Eye (tissue), 1 donor: ENCODE data around the gene C22orf31.
A peak's percentile ranks its signal among the peaks of the same experiment; 100 is the strongest.
"Not testable (repeated sequence)": the region's sequence is repeated elsewhere in the genome, so short reads cannot be mapped to it uniquely, and the experiment has no call there.

ENCODE experiments used
- DNase-seq: peaks from one replicate; pipeline ENCODE4 v3.0.0-alpha.2; 2015

Gene C22orf31

GRCh38 chr22:29061773-29062172 lies at the start of gene C22orf31:
TSS of gene C22orf31 (minus strand) at chr22:29061831. CDS start at chr22:29061792, 39 bp downstream.
- DNase-seq: no peak

GRCh38 chr22:29110946-29111345 lies 49.3 kb upstream of the C22orf31 start:
- no peak for DNase-seq

DNA sequence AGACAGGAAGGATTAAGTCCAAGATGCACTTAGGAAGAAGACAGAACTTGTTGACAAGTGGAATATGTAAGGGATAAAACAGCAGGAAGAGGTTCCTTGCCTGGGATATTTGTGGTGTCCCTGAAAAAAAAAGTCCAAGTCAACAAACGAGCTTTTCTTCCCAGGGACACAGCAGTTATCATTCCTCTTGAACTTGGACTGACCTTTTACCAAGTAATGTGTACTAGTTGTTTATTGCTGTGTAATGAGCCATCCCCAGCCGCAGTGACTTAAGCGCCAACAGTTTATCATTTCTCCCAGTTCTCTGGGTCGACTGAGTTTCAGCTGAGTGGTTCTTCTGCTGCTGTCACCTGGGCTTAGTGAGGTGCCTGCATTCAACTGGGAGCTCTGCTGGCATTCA lies 48.2 kb upstream of the C22orf31 start:
- DNase-seq: no peak

- DNase-seq: no peak
Observed at GRCh38 chr22:29108137-29108536, 46.5 kb upstream of the C22orf31 start.

GRCh38 chr22:29106839-29107238 lies 45.2 kb upstream of the C22orf31 start:
- peak; percentile 49 for DNase-seq

GRCh38 chr22:29105468-29105867 lies 43.8 kb upstream of the C22orf31 start:
- DNase-seq: no peak

- DNase-seq: peak; percentile 64
Observed at GRCh38 chr22:29103121-29103520, 41.5 kb upstream of the C22orf31 start.

GRCh38 chr22:29102300-29102699 lies 40.7 kb upstream of the C22orf31 start:
- DNase-seq: peak; percentile 73

DNA sequence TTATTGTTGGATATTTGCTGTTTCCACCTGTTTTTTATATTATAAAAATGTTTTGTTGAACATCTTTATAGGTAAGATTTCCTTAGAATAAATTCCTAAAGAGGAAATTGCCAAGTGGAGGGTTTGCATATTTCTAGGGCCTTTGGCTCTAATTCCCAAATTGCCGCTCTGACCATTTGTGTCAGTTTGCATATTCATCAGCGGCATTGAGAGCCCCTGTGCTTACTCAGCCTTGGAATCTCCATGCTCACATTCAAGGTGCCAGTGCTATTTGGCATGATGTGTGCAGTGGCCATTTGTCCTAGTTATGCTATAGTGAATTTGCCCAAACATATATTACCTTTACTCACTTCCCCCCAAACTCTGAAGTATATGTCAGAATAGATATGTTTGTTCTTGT lies 36.7 kb upstream of the C22orf31 start:
- peak; percentile 88 for DNase-seq

- DNase-seq: peak; percentile 54
Observed at GRCh38 chr22:29096736-29097669, 35.4 kb upstream of the C22orf31 start.

DNA sequence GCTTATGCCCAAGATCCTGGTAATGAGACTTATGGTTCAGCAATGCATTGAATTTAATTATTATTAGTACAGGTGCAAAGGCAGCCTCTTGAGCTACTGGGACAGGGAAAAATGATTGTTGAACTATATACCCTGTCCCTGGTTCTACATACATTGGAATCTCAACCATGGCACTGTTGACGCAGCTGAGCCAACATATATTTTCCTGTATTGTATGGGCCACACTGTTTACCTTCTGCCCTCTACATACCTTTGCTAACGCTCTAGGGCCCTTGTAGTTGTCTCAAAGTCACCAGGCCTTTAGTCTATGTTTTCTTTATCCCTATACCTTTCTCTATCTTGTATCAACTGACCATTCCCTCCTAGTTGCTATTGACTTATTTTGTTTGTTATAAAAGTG lies 33.8 kb upstream of the C22orf31 start:
- no peak for DNase-seq

DNA sequence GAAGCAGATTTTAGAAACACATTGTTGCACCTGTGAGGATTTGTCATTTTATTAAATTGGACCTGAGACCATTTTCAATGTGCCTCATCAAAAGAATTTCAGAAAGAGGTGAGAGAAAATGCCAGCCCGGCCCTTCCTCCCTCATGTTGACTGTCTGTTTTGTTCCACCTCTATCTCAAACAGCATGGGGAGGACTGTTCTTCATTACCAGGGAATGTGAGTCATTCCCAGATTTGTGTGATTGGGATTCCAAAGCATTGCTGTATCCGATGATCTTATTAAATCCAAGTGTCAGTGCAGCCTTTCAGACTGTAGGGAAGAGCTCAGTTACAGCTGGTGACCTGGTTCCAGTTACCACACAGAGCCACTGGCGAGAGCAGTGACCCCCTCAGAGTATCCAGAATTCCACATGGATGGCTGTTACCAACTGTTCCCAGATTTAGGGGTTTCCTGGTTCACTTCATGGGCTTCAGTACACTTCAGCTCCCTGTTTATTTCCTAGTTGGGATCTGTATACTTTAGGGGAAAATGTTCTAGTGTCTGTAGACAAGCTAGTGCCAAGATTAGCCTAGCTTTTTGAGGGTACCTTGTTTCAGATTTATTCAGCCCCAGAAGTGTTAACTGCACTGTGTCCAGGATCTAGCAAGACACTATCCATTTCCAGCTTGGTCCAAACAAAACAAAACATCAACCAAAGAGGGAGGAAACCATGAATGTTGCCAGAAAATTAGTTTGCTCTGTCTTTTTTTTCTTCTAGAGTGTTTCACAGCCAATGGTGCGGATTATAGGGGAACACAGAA lies 32.1 kb upstream of the C22orf31 start:
- DNase-seq: peak; percentile 75

- no peak for DNase-seq
Observed at GRCh38 chr22:29093030-29093429, 31.4 kb upstream of the C22orf31 start.

DNA sequence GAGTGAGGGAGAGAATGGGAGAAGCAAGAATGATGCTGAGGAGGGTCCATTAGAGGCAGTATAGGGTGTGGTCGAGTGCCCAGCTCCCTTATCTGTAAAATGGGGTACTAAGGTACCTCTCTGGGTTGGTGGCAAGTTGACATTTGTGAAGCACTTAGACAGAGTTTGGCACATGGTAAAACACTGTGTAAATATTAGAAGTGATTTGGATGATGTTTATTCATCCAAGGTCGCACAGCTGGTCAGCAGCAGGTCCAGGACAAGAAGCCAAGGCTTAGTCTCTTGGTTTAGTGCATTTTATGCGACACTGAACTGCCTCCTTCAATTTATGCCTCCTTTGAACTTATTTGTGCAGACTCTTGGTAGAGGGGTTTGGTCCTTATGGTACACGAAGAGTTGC lies 30.6 kb upstream of the C22orf31 start:
- no peak for DNase-seq

- DNase-seq: no peak
Observed at GRCh38 chr22:29090039-29090438, 28.4 kb upstream of the C22orf31 start.

GRCh38 chr22:29089507-29089906 lies 27.9 kb upstream of the C22orf31 start:
- no peak for DNase-seq

DNA sequence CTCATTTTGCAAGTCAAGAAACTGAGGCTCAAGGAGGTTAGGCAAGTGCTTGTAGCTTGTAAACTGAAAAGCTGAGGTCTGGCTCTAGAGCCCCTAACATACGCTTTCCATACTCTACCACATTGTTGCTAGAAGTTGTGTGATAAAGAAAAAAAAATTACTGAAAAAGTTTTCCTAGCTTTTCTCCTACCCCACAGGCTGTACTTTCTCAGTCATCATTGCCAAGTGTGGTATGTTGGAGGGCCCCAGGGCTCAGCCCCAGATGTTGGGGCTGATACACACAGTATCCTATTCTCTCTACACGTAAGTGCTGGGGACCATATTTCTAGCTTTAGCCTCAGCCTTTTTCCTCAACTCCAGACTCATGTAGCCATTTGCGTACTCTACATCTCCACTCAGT lies 27.2 kb upstream of the C22orf31 start:
- no peak for DNase-seq

GRCh38 chr22:29087012-29087411 lies 25.4 kb upstream of the C22orf31 start:
- DNase-seq: no peak

GRCh38 chr22:29083933-29084591 lies 22.4 kb upstream of the C22orf31 start:
- no peak for DNase-seq

GRCh38 chr22:29083576-29083932 lies 21.9 kb upstream of the C22orf31 start:
- DNase-seq: not testable (repeated sequence)

DNA sequence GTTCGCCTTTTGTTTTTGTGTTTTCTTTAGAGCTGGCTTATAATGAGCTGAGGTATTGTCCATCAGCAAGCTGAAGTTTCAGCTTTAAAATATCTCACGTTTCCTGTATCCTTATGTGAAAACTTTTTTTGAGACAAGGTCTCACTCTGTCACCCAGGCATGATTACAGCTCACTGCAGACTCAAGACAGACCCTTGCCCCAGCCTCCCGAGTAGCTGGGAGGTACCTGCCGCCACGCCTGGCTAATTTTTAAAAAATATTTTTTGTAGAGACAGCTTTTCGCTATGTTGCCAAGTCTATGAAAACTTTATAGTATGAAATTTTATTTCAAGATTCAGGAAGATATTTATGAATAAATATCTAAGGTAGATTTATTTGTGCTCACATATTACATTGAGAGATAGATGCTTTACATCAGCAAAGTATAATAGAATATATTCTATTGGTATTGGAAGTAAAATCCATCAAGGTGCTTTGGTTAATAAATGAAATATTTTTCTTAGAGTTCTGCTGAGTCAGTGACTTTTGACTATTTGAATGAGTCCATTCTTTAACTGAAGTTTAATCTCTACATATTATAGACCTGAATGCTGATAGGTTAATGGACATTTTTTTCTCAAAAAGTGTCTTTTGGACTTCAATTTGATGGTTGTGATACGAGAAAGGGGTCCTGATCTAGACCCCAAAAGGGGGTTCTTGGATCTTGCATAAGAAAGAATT lies 21.4 kb upstream of the C22orf31 start:
- DNase-seq: no peak

GRCh38 chr22:29081517-29082236 lies 20.0 kb upstream of the C22orf31 start:
- DNase-seq: no peak
